ENCODE data around the gene HLA-C. TPM values are rescaled to one million over a fixed set of nuclear protein-coding genes. Genes with fewer than 3 reads are reported as not detected.

Gene HLA-C
- total and polyA plus RNA-seq, 9 of the 15 experiments (the other 6 are each of a cell fraction or from before 2014, with no cell fraction given): 0.23 to 4.9 (median 1.2) TPM

- intact Hi-C loops (cut with micrococcal nuclease) (loop anchor here (10.0 kb wide), 1 partner anchor 46 kb away; no protein-coding TSS in a partner anchor), in situ Hi-C loops (cut with MboI) (no loop called here)
- POLR2A ChIA-PET: no interaction called here
- no peak for DNase-seq (ENCODE audit: extremely low read depth in 1 of 4, low spot score in 3 of 4)
- no peak overlapping the region for H3K27ac ChIP-seq (ENCODE audit: extremely low read depth, low read depth, low read length)
- TF ChIP-seq MAFK (IDR thresholded peaks at IDR 0.05; ENCODE audit: low read length): no peak
- TF ChIP-seq CXXC5 (CRISPR knock-in tag; IDR thresholded peaks at IDR 0.05): no peak
- no peak for TF ChIP-seq ZBTB5 (IDR thresholded peaks at IDR 0.05)
- TF ChIP-seq LARP7 (IDR thresholded peaks at IDR 0.05): no peak
- no peak for TF ChIP-seq C11orf30 (IDR thresholded peaks at IDR 0.05; ENCODE audit: low read depth)
- no peak for TF ChIP-seq RBM39 (optimal IDR thresholded peaks at IDR 0.05; ENCODE audit: low read depth, low read length)
- no peak for TF ChIP-seq ZNF644 (tag; IDR thresholded peaks at IDR 0.05; ENCODE audit: low read depth)
- no peak for TF ChIP-seq ZNF511 (CRISPR knock-in tag; IDR thresholded peaks at IDR 0.05)
- no peak for TF ChIP-seq U2AF2 (optimal IDR thresholded peaks at IDR 0.05; ENCODE audit: low read depth, low read length)
- no peaks in the 10 kb centered on the region for H3K9me3 ChIP-seq (replicated peaks; ENCODE audit: control insufficient read depth, insufficient read depth, low read depth, low read length)
- H3K9me1 ChIP-seq (ENCODE audit: control insufficient read depth, insufficient read depth, low read length): no peaks in the 10 kb centered on the region
- no peaks in the 10 kb centered on the region for H3K79me2 ChIP-seq (ENCODE audit: control insufficient read depth, insufficient read depth, low read length)
- H4K20me1 ChIP-seq (replicated peaks; ENCODE audit: control insufficient read depth, insufficient read depth, low read length): no peaks in the 10 kb centered on the region
- BruUV-seq (replicated peaks): no TSS peak
- H2AFZ ChIP-seq (ENCODE audit: low read depth, low read length): no peak overlapping the region
- ATAC-seq: no peak
- H3K4me2 ChIP-seq (ENCODE audit: insufficient read depth, low read length): no peak overlapping the region
- H3K36me3 ChIP-seq (ENCODE audit: control insufficient read depth, insufficient read depth, low read length): no peaks in the 10 kb centered on the region
- WGBS (ENCODE audit: insufficient coverage, low coverage, missing lambda C conversion rate): 3% methylated on average over 4 of the region's 4 CpGs
- no peak overlapping the region for H3K9ac ChIP-seq (ENCODE audit: insufficient read depth in 1 of 2, low read depth in 2 of 2, low read length in 2 of 2)
- no peak overlapping the region for H3K4me3 ChIP-seq
- no peak for FAIRE-seq
- H3K27me3 ChIP-seq (ENCODE audit: control insufficient read depth in 2 of 2, insufficient read depth in 2 of 2, low read length in 2 of 2): no peaks in the 10 kb centered on the region; a peak in 1 of 5 replicates
- CTCF ChIA-PET (ENCODE audit: low intra/inter-chr PET ratio): no interaction called here
- no peaks in the 10 kb centered on the region for H3K4me1 ChIP-seq (replicated peaks in 1 of 2; ENCODE audit: control insufficient read depth in 2 of 2, insufficient read depth in 2 of 2, low read length in 2 of 2)
These were observed 20.6 kb downstream of the HLA-C start for GRCh38 chr6:31251261-31251660.
